IMR-90 (cell line): ENCODE results near the gene APOBEC3B. TPM values are rescaled to one million over a fixed set of nuclear protein-coding genes. Genes with fewer than 3 reads are reported as not detected.

Source experiments
- ATAC-seq: fragments of 200-7000 bp; cut with Tn5 transposase; 2 replicates; pipeline ENCODE4 v1.9.1; 2020; ENCODE audit warnings: low read depth, mild to moderate bottlenecking, moderate library complexity
- BruUV-seq: library from RNA; stranded (reverse); fragments of 400-500 nt; replicated peaks from 2 replicates; lab custom pipeline; 2021; lab: Mats Ljungman, UMichigan
- CTCF ChIA-PET: fragments of 300-600 bp; formaldehyde crosslinking; extraction: SDS; loops from one replicate; lab custom pipeline; 2021; ENCODE audit warnings: antibody characterized with exemption; lab: Yijun Ruan, JAX
- POLR2A ChIA-PET: fragments of 300-600 bp; sonication (Branson Sonifier 250); formaldehyde crosslinking; loops from one replicate; lab custom pipeline; 2022; ENCODE audit warnings: antibody characterized with exemption; ENCODE audit not compliant: unreplicated experiment; lab: Charles Lee
- DNase-seq: peaks from one replicate; pipeline ENCODE4 v3.0.0; 2013
- H2AFZ ChIP-seq: replicated peaks from 2 replicates; pipeline ENCODE3; 2013; ENCODE audit warnings: low read length, mild to moderate bottlenecking; ENCODE audit not compliant: poor library complexity
- H2AK5ac ChIP-seq: 2 replicates; pipeline ENCODE4 v1.6.1; 2013; ENCODE audit warnings: low read depth, low read length, inconsistent platforms
- H2AK9ac ChIP-seq: replicated peaks from 2 replicates; pipeline ENCODE3; 2013; ENCODE audit warnings: mild to moderate bottlenecking, low read depth, low read length, moderate library complexity; ENCODE audit not compliant: poor library complexity
- H2BK120ac ChIP-seq: 2 replicates; pipeline ENCODE4 v1.6.1; 2013; ENCODE audit warnings: low read depth, low read length, inconsistent platforms
- H2BK15ac ChIP-seq: 3 replicates; pipeline ENCODE4 v1.6.1; 2013; ENCODE audit warnings: low read depth, low read length, inconsistent platforms
- H2BK20ac ChIP-seq: 2 replicates; pipeline ENCODE4 v1.6.1; 2013; ENCODE audit warnings: low read depth, mild to moderate bottlenecking, inconsistent platforms, low read length, moderate library complexity
- H2BK5ac ChIP-seq: 2 replicates; pipeline ENCODE4 v1.6.1; 2013; ENCODE audit warnings: mild to moderate bottlenecking, low read depth, low read length, inconsistent platforms; ENCODE audit not compliant: poor library complexity, severe bottlenecking
- H3K14ac ChIP-seq: replicated peaks from 2 replicates; pipeline ENCODE4 v1.6.1; 2013; ENCODE audit warnings: low read depth, low read length, inconsistent platforms
- H3K18ac ChIP-seq: 2 replicates; pipeline ENCODE4 v1.6.1; 2013; ENCODE audit warnings: low read depth, low read length, control low read depth
- H3K23ac ChIP-seq: 2 replicates; pipeline ENCODE4 v1.6.1; 2013; ENCODE audit warnings: low read depth, low read length, inconsistent platforms
- H3K27ac ChIP-seq: 2 replicates; pipeline ENCODE4 v1.5.1; 2013; ENCODE audit warnings: mild to moderate bottlenecking, control low read depth, low read length; ENCODE audit not compliant: insufficient read depth
- H3K27me3 ChIP-seq: 2 replicates; pipeline ENCODE4 v1.6.1; 2013; ENCODE audit warnings: low read length; ENCODE audit not compliant: control insufficient read depth, insufficient read depth
- H3K36me3 ChIP-seq: 2 replicates; pipeline ENCODE4 v1.6.1; 2013; ENCODE audit warnings: low read length, mixed read lengths; ENCODE audit not compliant: control insufficient read depth, insufficient read depth
- H3K4ac ChIP-seq: 2 replicates; pipeline ENCODE4 v1.6.1; 2013; ENCODE audit warnings: low read depth, low read length, inconsistent platforms
- H3K4me1 ChIP-seq: 2 replicates; pipeline ENCODE4 v1.6.1; 2013; ENCODE audit warnings: low read length, mixed read lengths; ENCODE audit not compliant: control insufficient read depth, insufficient read depth
- H3K4me2 ChIP-seq: 2 replicates; pipeline ENCODE4 v1.6.1; 2013; ENCODE audit warnings: low read depth, mild to moderate bottlenecking, control low read depth, low read length, moderate library complexity
- H3K4me3 ChIP-seq: 2 replicates; pipeline ENCODE4 v1.5.1; 2013; ENCODE audit warnings: low read depth, mild to moderate bottlenecking, control low read depth, low read length, moderate library complexity; ENCODE audit not compliant: insufficient read depth
- H3K56ac ChIP-seq: 2 replicates; pipeline ENCODE4 v1.6.1; 2013; ENCODE audit warnings: low read length, inconsistent platforms; ENCODE audit not compliant: insufficient read depth; ENCODE audit errors: extremely low read depth
- H3K79me1 ChIP-seq, 2 experiments: 2 replicates each; pipeline ENCODE4 v1.6.1; 2013; ENCODE audit warnings: low read length in 2 of 2, inconsistent platforms in 1 of 2, low read depth in 1 of 2
- H3K9ac ChIP-seq: 2 replicates; pipeline ENCODE4 v1.6.1; 2013; ENCODE audit warnings: low read depth, low read length, control low read depth
- H3K9me1 ChIP-seq: 2 replicates; pipeline ENCODE4 v1.6.1; 2013; ENCODE audit warnings: low read length, inconsistent platforms; ENCODE audit not compliant: insufficient read depth
- H3K9me3 ChIP-seq: 2 replicates; pipeline ENCODE4 v1.6.1; 2013; ENCODE audit warnings: low read length; ENCODE audit not compliant: control insufficient read depth, insufficient read depth
- H4K20me1 ChIP-seq: 2 replicates; pipeline ENCODE4 v1.6.1; 2013; ENCODE audit warnings: low read length, inconsistent platforms; ENCODE audit not compliant: insufficient read depth
- H4K5ac ChIP-seq: 2 replicates; pipeline ENCODE4 v1.6.1; 2013; ENCODE audit warnings: mild to moderate bottlenecking, low read depth, low read length, control low read depth
- H4K8ac ChIP-seq, 2 experiments: 2 replicates each; pipeline ENCODE4 v1.6.1; 2013; ENCODE audit warnings: low read depth in 2 of 2, low read length in 2 of 2, control low read depth in 1 of 2, inconsistent platforms in 1 of 2
- H4K91ac ChIP-seq: 2 replicates; pipeline ENCODE4 v1.6.1; 2013; ENCODE audit warnings: low read depth, low read length, inconsistent platforms; ENCODE audit not compliant: insufficient read depth
- CEBPB ChIP-seq: IDR thresholded peaks from 2 replicates; pipeline ENCODE4 v1.6.1; 2012; ENCODE audit warnings: low read depth, low read length, improper control_type of control experiment
- MAZ ChIP-seq: IDR thresholded peaks from 2 replicates; pipeline ENCODE4 v1.6.1; 2012; ENCODE audit warnings: low read depth, mild to moderate bottlenecking, low read length, improper control_type of control experiment, moderate library complexity, borderline replicate concordance
- MXI1 ChIP-seq: IDR thresholded peaks from 2 replicates; pipeline ENCODE4 v1.6.1; 2012; ENCODE audit warnings: low read depth, mild to moderate bottlenecking, low read length, moderate library complexity, borderline replicate concordance
- WGBS, 2 experiments: methylation state at CpG; one replicate each; pipeline versions ENCODE4 v1.1.5 to v1.1.7; 2013; ENCODE audit warnings: missing lambda C conversion rate in 2 of 2; ENCODE audit not compliant: insufficient read length in 1 of 2; ENCODE audit errors: extremely low coverage in 2 of 2; 5-methylcytosine and 5-hydroxymethylcytosine counted together
- dilution Hi-C: fragments of 300-500 bp; cut with HindIII; formaldehyde crosslinking; loops from one replicate; pipeline ENCODE4 v1.14.3; 2018; ENCODE audit warnings: low sequenced_read_pairs; ENCODE audit not compliant: unreplicated experiment
- in situ Hi-C: fragments of 300-500 bp; cut with MboI; formaldehyde crosslinking; loops from 3 replicates; pipeline ENCODE4 v1.14.3; 2019; ENCODE audit warnings: low sequenced_read_pairs, inconsistent platforms, mixed read lengths
- intact Hi-C: fragments of 100-400 bp; cut with micrococcal nuclease; formaldehyde crosslinking; loops from 2 replicates; pipeline ENCODE4 v1.10.0; 2022
- polyA plus RNA-seq, 3 experiments: library from polyadenylated mRNA; depleted of rRNA; stranded (reverse); fragments of >200 nt; gene quantifications; 2 replicates each; pipeline ENCODE4 v1.2.3, GENCODE V29; 2012; ENCODE audit warnings: low replicate concordance in 1 of 3
- total RNA-seq: library from RNA; depleted of rRNA; stranded (reverse); fragments of >200 nt; gene quantifications from 2 replicates; pipeline ENCODE4 v1.2.3, GENCODE V29; 2012
- TF ChIP-seq, protein P1 (sequence below): fragments of 150-350 bp; IDR thresholded peaks from 2 replicates; pipeline ENCODE4 v1.6.1; 2016; ENCODE audit warnings: low read depth, mild to moderate bottlenecking, low read length, moderate library complexity, borderline replicate concordance

The APOBEC3B gene
- total and polyA plus RNA-seq, 2 of the 4 experiments (the other 2 are of a cell fraction) = 17.6 to 34.2 TPM

GRCh38 chr22:38964989-38965388, 17.2 kb upstream of the APOBEC3B start:
- Histone ChIP-seq H2BK120ac (no peak overlapping the region), H3K4me3 (no peak overlapping the region)

More at GRCh38 chr22:38964989-38965388, 17.2 kb upstream of the APOBEC3B start:
- WGBS, 2 experiments = no CpG with 5 or more reads among the region's 4 CpGs
- H3K9me3 ChIP-seq = no peaks in the 10 kb centered on the region
- H3K4ac ChIP-seq = no peak overlapping the region
- H2BK20ac ChIP-seq = no peak overlapping the region
- in situ Hi-C loops = no loop called here
- H3K9ac ChIP-seq = no peak overlapping the region
- ATAC-seq (no peak), DNase-seq (no peak)
- intact Hi-C loops = no loop called here
- H4K91ac ChIP-seq = no peak overlapping the region
- no peak overlapping the region for H3K56ac ChIP-seq
- POLR2A ChIA-PET = no interaction called here
- no peak overlapping the region for H2AK9ac ChIP-seq
- H2BK5ac ChIP-seq = no peak overlapping the region
- H3K23ac ChIP-seq = no peak overlapping the region
- no peaks in the 10 kb centered on the region for H3K4me1 ChIP-seq
- dilution Hi-C loops = no loop called here
- peak overlapping the region; percentile 0 for H2AFZ ChIP-seq
- H4K20me1 ChIP-seq = no peaks in the 10 kb centered on the region; the same call in 1 of the 2 replicates
- no peak overlapping the region for H2AK5ac ChIP-seq
- no peak overlapping the region for H3K14ac ChIP-seq
- no peak overlapping the region for H4K8ac ChIP-seq
- H2BK15ac ChIP-seq = no peak overlapping the region
- no peaks in the 10 kb centered on the region for H3K79me1 ChIP-seq
- no TSS peak for BruUV-seq
- no peak overlapping the region for H4K5ac ChIP-seq
- CTCF ChIA-PET = no interaction called here
- H3K18ac ChIP-seq = no peak overlapping the region
- H3K27me3 ChIP-seq = peaks cover 48% of the 10 kb centered on the region
- no peak overlapping the region for H3K27ac ChIP-seq
- H3K9me1 ChIP-seq = no peaks in the 10 kb centered on the region
- H3K4me2 ChIP-seq = no peak overlapping the region
- TF ChIP-seq MXI1 = no peak
- no peak for TF ChIP-seq MAZ
- TF ChIP-seq, protein P1, sequence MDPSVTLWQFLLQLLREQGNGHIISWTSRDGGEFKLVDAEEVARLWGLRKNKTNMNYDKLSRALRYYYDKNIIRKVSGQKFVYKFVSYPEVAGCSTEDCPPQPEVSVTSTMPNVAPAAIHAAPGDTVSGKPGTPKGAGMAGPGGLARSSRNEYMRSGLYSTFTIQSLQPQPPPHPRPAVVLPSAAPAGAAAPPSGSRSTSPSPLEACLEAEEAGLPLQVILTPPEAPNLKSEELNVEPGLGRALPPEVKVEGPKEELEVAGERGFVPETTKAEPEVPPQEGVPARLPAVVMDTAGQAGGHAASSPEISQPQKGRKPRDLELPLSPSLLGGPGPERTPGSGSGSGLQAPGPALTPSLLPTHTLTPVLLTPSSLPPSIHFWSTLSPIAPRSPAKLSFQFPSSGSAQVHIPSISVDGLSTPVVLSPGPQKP = no peak
- no peak for TF ChIP-seq CEBPB
- H3K36me3 ChIP-seq = no peaks in the 10 kb centered on the region
